GM10847 (cell line): ENCODE results near the gene CCL16.

Source experiments
- POLR2A ChIP-seq: IDR thresholded peaks from 2 replicates; pipeline ENCODE4 v1.6.1; 2011; ENCODE audit not compliant: insufficient read length; ENCODE audit errors: extremely low read depth

The CCL16 gene

GRCh38 chr17:35927714-35928113, 53.6 kb downstream of the CCL16 start:
- TF ChIP-seq POLR2A, result no peak
